ENCODE data around the gene HS3ST2.

DNA sequence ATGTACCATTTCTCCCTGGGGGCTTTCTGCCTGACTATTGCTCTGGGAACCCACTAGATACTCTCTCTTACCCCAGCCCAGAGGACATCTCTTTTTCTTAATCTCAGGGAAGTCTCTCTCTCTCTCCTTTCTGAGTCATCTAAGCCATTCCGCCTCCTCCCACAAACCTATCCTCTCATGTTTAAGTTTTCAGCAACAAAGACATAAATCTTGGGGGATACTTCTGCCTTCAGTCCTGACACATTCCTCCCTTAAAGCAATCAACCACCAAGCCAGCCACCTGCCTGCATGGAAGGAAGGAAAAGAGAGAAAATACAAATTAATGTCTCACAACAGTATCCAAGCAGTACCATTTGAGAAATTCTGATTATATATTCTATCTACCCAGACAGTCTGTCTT, 128.8 kb downstream of the HS3ST2 start:
- no peak for TF ChIP-seq POLR2A (IDR thresholded peaks at IDR 0.05)
- TF ChIP-seq, protein P1, sequence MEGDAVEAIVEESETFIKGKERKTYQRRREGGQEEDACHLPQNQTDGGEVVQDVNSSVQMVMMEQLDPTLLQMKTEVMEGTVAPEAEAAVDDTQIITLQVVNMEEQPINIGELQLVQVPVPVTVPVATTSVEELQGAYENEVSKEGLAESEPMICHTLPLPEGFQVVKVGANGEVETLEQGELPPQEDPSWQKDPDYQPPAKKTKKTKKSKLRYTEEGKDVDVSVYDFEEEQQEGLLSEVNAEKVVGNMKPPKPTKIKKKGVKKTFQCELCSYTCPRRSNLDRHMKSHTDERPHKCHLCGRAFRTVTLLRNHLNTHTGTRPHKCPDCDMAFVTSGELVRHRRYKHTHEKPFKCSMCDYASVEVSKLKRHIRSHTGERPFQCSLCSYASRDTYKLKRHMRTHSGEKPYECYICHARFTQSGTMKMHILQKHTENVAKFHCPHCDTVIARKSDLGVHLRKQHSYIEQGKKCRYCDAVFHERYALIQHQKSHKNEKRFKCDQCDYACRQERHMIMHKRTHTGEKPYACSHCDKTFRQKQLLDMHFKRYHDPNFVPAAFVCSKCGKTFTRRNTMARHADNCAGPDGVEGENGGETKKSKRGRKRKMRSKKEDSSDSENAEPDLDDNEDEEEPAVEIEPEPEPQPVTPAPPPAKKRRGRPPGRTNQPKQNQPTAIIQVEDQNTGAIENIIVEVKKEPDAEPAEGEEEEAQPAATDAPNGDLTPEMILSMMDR (IDR thresholded peaks at IDR 0.05), result no peak

All from body of pancreas (tissue), 4 donors.